Left lung (tissue), 10 donors: Measurements from ENCODE around the gene RPS15. TPM values are rescaled to one million over a fixed set of nuclear protein-coding genes. Genes with fewer than 3 reads are reported as not detected.
"Not testable (repeated sequence)": the region's sequence is repeated elsewhere in the genome, so short reads cannot be mapped to it uniquely, and the experiment has no call there.

Experiments
- ATAC-seq: fragments of 200-7000 bp; cut with Tn5 transposase; one replicate; pipeline ENCODE4 v1.9.1; 2020; ENCODE audit warnings: moderate library complexity
- DNase-seq, 4 donors: peaks; one replicate each; pipeline ENCODE4 v3.0.0-alpha.2; 2013 to 2020
- H3K27ac ChIP-seq, 2 donors: fragments of 200-600 bp; sonication (generic) in 1 of 2; one replicate each; pipeline versions ENCODE4 v1.5.0 to v1.8.0; 2020 to 2021
- H3K27me3 ChIP-seq, 2 donors: fragments of 200-600 bp; sonication (generic) in 1 of 2; one replicate each; pipeline versions ENCODE4 v1.5.0 to v1.8.0; 2020 to 2021
- H3K36me3 ChIP-seq, 2 donors: fragments of 200-600 bp; sonication (generic) in 1 of 2; one replicate each; pipeline versions ENCODE4 v1.5.0 to v1.8.0; 2020 to 2021
- H3K4me1 ChIP-seq, 2 donors: fragments of 200-600 bp; one replicate each; pipeline ENCODE4 v1.8.0; 2021
- H3K4me3 ChIP-seq, 2 donors: fragments of 200-600 bp; sonication (generic) in 1 of 2; one replicate each; pipeline versions ENCODE4 v1.5.0 to v1.8.0; 2020 to 2021; ENCODE audit warnings: mild to moderate bottlenecking in 1 of 2
- H3K9me3 ChIP-seq, 2 donors: fragments of 200-600 bp; sonication (generic) in 1 of 2; one replicate each; pipeline versions ENCODE4 v1.5.0 to v1.8.0; 2020 to 2021
- CTCF ChIP-seq, 2 donors: fragments of 200-600 bp; sonication (generic) in 1 of 2; IDR thresholded peaks; one replicate each; pipeline versions ENCODE4 v1.5.0 to v1.8.0; 2021; ENCODE audit warnings: antibody characterized with exemption in 2 of 2
- intact Hi-C, 2 donors: fragments of 100-400 bp; cut with DNase I; formaldehyde crosslinking; loops; one replicate each; pipeline versions ENCODE4 v1.11.2 to v1.14.2; 2022
- polyA plus RNA-seq, 6 donors: library from polyadenylated mRNA; unstranded; fragments of 120-200 nt; gene quantifications; one replicate each; pipeline ENCODE4 v1.2.1, GENCODE V29; 2013; ENCODE audit not compliant: insufficient read length in 6 of 6
- total RNA-seq, 2 donors: library from RNA; stranded (reverse); fragmentation: NEBNext Ultra II Directional; extraction: Animal tissue kit (Norgen Biotek cat#: 25700); gene quantifications; one replicate each; pipeline ENCODE4 v1.2.1, GENCODE V29; 2021
- donor health status: DM: no; HTN: yes; CAD: no.
- donor health status: DM: no; HTN: no; CAD: no.

Gene RPS15
- total and polyA plus RNA-seq, 8 donors = 673 to 987 (median 836) TPM

DNA sequence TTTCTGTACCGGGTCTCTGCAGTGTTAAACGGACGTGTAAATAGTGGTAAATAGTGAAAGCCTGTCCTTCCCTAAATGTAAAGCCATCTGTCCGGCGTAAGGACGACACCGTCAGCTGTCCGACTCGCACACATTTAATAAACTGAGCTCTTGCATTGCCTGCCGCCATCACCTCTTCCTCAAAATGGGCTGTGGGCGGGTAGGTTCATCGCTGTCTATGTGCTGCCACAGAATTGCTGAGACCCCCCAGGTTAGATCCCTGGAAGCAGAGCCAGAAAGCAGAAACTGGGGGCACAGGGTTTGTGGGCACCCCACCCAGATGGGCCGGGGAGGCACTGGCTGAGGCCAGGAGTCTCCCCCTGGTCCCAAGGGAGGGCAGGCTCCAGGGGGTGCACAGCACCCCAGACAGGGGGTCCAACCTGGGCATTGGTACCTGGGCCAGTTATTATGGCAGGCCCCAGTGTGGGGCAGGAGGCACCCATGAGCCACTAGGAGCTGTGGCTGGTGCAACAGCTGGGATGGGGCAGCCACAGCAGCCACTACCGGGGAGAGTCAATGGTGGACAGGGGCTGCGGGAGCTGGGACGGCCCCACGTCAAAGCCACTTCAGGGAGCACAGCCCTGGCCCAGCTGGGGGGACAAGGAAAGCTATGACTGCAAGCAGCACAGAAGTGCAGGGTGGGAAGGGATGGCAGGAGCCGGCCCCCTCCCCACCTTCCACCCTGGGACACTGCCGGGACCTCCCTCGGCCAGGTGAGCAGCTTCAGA is 35.1 kb downstream of the RPS15 start:
- peak in 1 of 4 donors; percentile 69 for DNase-seq
- no peak for ATAC-seq
- intact Hi-C loops = no loop called here
- no peaks in the 10 kb centered on the region for H3K9me3 ChIP-seq
- peaks cover 50 to 62% of the 10 kb centered on the region in 2 donors for H3K27me3 ChIP-seq
- no peak overlapping the region for H3K27ac ChIP-seq
- peaks cover 29 to 58% of the 10 kb centered on the region in 2 donors for H3K4me1 ChIP-seq
- peaks cover 0 to 36% of the 10 kb centered on the region in 2 donors for H3K36me3 ChIP-seq
- TF ChIP-seq CTCF (IDR thresholded peaks at IDR 0.05) = no peak
- no peak overlapping the region for H3K4me3 ChIP-seq

DNA sequence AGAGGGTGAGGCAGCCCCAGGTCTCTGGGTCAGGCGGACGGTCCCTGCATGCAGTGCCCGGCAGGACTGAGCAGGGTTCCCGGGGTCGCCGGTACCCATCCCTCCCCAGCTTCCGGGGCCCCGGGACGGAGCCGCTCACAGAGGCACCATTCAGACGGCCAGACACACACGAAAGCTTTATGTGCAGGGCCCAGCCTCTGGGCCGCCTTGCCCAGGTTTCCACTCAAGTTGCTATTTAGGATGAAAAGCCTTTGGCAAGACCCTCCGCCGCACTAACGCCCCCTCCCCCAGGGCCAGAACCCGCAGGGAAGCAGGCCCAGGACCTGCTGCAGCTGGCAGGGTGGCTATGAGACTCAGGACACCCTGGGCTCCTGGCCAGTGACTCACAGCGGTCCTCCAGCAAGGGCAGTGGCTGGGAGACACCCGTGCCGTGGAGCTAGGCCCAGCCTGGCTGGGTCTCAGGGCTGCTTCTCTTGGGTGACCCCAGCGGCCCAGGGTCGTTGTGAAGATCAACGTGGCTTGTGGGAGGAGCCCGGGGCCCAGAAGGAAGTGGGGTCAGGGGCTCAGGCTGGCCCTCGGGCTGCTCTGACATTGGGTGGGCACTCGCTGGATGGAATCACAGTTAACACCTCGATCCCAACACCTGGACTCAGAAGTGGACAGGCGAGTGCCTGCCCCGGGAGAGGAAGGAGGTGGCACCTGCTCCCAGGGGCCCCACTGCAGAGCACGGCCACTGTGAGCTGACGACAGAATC is 36.0 kb downstream of the RPS15 start:
- Histone ChIP-seq H3K4me1 (peaks cover 23 to 53% of the 10 kb centered on the region in 2 donors), H3K9me3 (no peaks in the 10 kb centered on the region)

DNA sequence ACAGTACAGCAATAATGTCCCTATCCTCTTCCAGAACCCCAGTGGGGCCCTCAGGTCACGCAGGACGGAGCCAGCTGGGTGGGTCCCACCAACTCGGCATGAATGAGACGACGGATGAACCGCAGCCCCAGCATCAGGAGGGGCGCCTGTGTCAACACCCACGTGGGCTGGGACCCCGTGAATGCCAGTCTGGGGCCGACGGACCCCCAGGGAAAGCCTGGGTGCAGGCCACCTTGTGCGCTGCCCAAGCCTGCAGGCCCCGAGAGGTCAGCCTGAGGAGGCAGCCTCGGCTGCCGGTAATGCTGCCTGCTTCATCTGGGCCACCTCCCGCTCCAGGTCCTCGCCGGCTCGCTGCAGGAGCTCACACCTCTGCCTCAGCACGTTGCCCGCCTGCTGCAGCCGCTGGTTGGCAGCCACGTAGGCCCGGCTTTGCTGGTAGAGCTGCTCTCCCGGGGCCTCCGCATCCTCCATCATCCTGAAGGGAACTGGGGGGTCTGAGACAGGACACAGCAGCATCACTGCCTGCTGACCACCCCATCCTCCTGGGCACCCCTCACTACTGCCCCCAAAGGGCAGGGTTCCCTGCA is 36.7 kb downstream of the RPS15 start:
- intact Hi-C loops = no loop called here
- H3K27me3 ChIP-seq = peaks cover 37 to 46% of the 10 kb centered on the region in 2 donors
- TF ChIP-seq CTCF (IDR thresholded peaks at IDR 0.05) = no peak
- H3K27ac ChIP-seq = no peak overlapping the region
- no peaks in the 10 kb centered on the region for H3K9me3 ChIP-seq
- DNase-seq (peak in 1 of 4 donors; percentile 67), ATAC-seq (no peak)
- peaks cover 0 to 36% of the 10 kb centered on the region in 2 donors for H3K36me3 ChIP-seq
- H3K4me1 ChIP-seq = peaks cover 21 to 52% of the 10 kb centered on the region in 2 donors
- H3K4me3 ChIP-seq = no peak overlapping the region

More for the DNA sequence above, 36.0 kb downstream of the RPS15 start:
- no peak overlapping the region for H3K27ac ChIP-seq
- no peak overlapping the region for H3K4me3 ChIP-seq
- peaks cover 41 to 52% of the 10 kb centered on the region in 2 donors for H3K27me3 ChIP-seq
- TF ChIP-seq CTCF (IDR thresholded peaks at IDR 0.05) = no peak
- peaks cover 0 to 36% of the 10 kb centered on the region in 2 donors for H3K36me3 ChIP-seq
- intact Hi-C loops = no loop called here
- ATAC-seq (no peak), DNase-seq (no peak)

- intact Hi-C loops = no loop called here
- H3K4me3 ChIP-seq = no peak overlapping the region
- no peak overlapping the region for H3K27ac ChIP-seq
- DNase-seq (no peak), ATAC-seq (no peak)
- H3K4me1 ChIP-seq = peaks cover 10 to 41% of the 10 kb centered on the region in 2 donors
- TF ChIP-seq CTCF (IDR thresholded peaks at IDR 0.05) = no peak
- H3K9me3 ChIP-seq = no peaks in the 10 kb centered on the region
- H3K36me3 ChIP-seq = peaks cover 0 to 36% of the 10 kb centered on the region in 2 donors
- peaks cover 27 to 35% of the 10 kb centered on the region in 2 donors for H3K27me3 ChIP-seq
Measured at GRCh38 chr19:1475751-1476437, 37.7 kb downstream of the RPS15 start.

GRCh38 chr19:1477056-1477455 is 38.9 kb downstream of the RPS15 start:
- intact Hi-C loops, H3K4me3 ChIP-seq: not testable (repeated sequence)
- peaks cover 0 to 36% of the 10 kb centered on the region in 2 donors for H3K36me3 ChIP-seq

More at GRCh38 chr19:1477056-1477455, 38.9 kb downstream of the RPS15 start:
- H3K27me3 ChIP-seq = peaks cover 15 to 24% of the 10 kb centered on the region in 2 donors
- H3K4me1 ChIP-seq = peaks cover 4 to 30% of the 10 kb centered on the region in 2 donors
- DNase-seq, ATAC-seq, H3K9me3 ChIP-seq, H3K27ac ChIP-seq: not testable (repeated sequence)
